Endothelial cell of umbilical vein (primary cell): ENCODE measurements around the gene SSX4B. TPM values are rescaled to one million over a fixed set of nuclear protein-coding genes. Genes with fewer than 3 reads are reported as not detected.
"Not testable (repeated sequence)": the region's sequence is repeated elsewhere in the genome, so short reads cannot be mapped to it uniquely, and the experiment has no call there.

ENCODE experiments used
- BruUV-seq: library from RNA; stranded (reverse); fragments of 400-500 nt; replicated peaks from 2 replicates; lab custom pipeline; 2021; lab: Mats Ljungman, UMichigan
- CTCF ChIA-PET: fragments of 300-600, 350-600 bp; sonication (Branson Sonifier 250); formaldehyde crosslinking; loops from one replicate; lab custom pipeline; 2021; ENCODE audit warnings: antibody characterized with exemption, inconsistent platforms; lab: Charles Lee
- POLR2A ChIA-PET: fragments of 300-600, 350-600 bp; sonication (Branson Sonifier 250); formaldehyde crosslinking; loops from one replicate; lab custom pipeline; 2021; ENCODE audit warnings: antibody characterized with exemption, inconsistent platforms; lab: Charles Lee
- DNase-seq: peaks from one replicate; pipeline ENCODE4 v3.0.0-alpha.2; 2011; ENCODE audit warnings: low read depth, low spot score
- FAIRE-seq: peaks from 2 replicates; lab custom pipeline; 2011; peaks lifted over from hg19 to GRCh38; lab: Jason Lieb, UNC
- H2AFZ ChIP-seq: 2 replicates; pipeline ENCODE4 v1.6.0; 2012; ENCODE audit warnings: low read depth, low read length, control low read depth, inconsistent platforms
- H3K27ac ChIP-seq: 2 replicates; pipeline ENCODE4 v1.5.1; 2011; ENCODE audit warnings: low read depth, mild to moderate bottlenecking, control low read depth, low read length, moderate library complexity; ENCODE audit not compliant: insufficient read depth
- H3K27me3 ChIP-seq, 2 experiments: 2 replicates each; pipeline versions ENCODE4 v1.6.0 to v1.6.1; 2011; ENCODE audit warnings: low read length in 2 of 2, mixed read lengths in 1 of 2; ENCODE audit not compliant: control insufficient read depth in 2 of 2, insufficient read depth in 2 of 2
- H3K36me3 ChIP-seq, 2 experiments: 2 replicates in 1 of 2; 3 replicates in 1 of 2; pipeline ENCODE4 v1.5.1; 2011; ENCODE audit warnings: low read length in 2 of 2, mild to moderate bottlenecking in 1 of 2, moderate library complexity in 1 of 2; ENCODE audit not compliant: control insufficient read depth in 2 of 2, insufficient read depth in 2 of 2; ENCODE audit errors: extremely low read depth in 1 of 2
- H3K4me1 ChIP-seq: 3 replicates; pipeline ENCODE4 v1.5.1; 2011; ENCODE audit warnings: mild to moderate bottlenecking, low read length; ENCODE audit not compliant: control insufficient read depth, insufficient read depth; ENCODE audit errors: extremely low read depth
- H3K4me2 ChIP-seq: 2 replicates; pipeline ENCODE4 v1.6.1; 2011; ENCODE audit warnings: low read length, control low read depth, mixed read lengths; ENCODE audit not compliant: insufficient read depth
- H3K4me3 ChIP-seq, 3 experiments: fragments of 200-600 bp in 1 of 3; sonication (generic), shearing (Covaris generic) in 1 of 3; replicated peaks in 1 of 3; 2 replicates each; pipeline ENCODE4 v1.5.1; 2011 to 2016; ENCODE audit warnings: control low read depth in 3 of 3, low read length in 3 of 3, mild to moderate bottlenecking in 2 of 3, inconsistent platforms in 1 of 3, low read depth in 1 of 3, moderate library complexity in 1 of 3; ENCODE audit not compliant: insufficient read depth in 1 of 3
- H3K79me2 ChIP-seq: 2 replicates; pipeline ENCODE4 v1.6.0; 2012; ENCODE audit warnings: low read length, inconsistent platforms; ENCODE audit not compliant: control insufficient read depth, insufficient read depth
- H3K9ac ChIP-seq: replicated peaks from 2 replicates; pipeline ENCODE3; 2011; ENCODE audit warnings: low read length, control low read depth; ENCODE audit not compliant: insufficient read depth; ENCODE audit errors: extremely low read depth
- H3K9me1 ChIP-seq: replicated peaks from 3 replicates; pipeline ENCODE4 v1.6.0; 2011; ENCODE audit warnings: mild to moderate bottlenecking, low read length; ENCODE audit not compliant: control insufficient read depth, insufficient read depth; ENCODE audit errors: extremely low read depth
- H3K9me3 ChIP-seq: replicated peaks from 2 replicates; pipeline ENCODE4 v1.5.1; 2012; ENCODE audit warnings: low read length, inconsistent platforms; ENCODE audit not compliant: control insufficient read depth, insufficient read depth
- H4K20me1 ChIP-seq: replicated peaks from 2 replicates; pipeline ENCODE3; 2011; ENCODE audit warnings: mild to moderate bottlenecking, low read length; ENCODE audit not compliant: control insufficient read depth, insufficient read depth; ENCODE audit errors: extremely low read depth
- dilution Hi-C: fragments of 300-500 bp; cut with MboI; formaldehyde crosslinking; loops from one replicate; pipeline ENCODE4 v1.15.0; 2019; ENCODE audit warnings: low sequenced_read_pairs; ENCODE audit not compliant: extremely low pct_ligation_motif_present
- intact Hi-C: fragments of 100-400 bp; cut with micrococcal nuclease; formaldehyde crosslinking; loops from one replicate; pipeline ENCODE4 v1.10.0; 2022
- polyA plus RNA-seq, 4 experiments: library from polyadenylated mRNA; depleted of rRNA in 3 of 4; stranded (reverse) in 3 of 4; unstranded in 1 of 4; fragments of >200 nt; gene quantifications; 2 replicates each; pipeline versions ENCODE4 v1.2.1 to v1.2.3, GENCODE V29; 2011 to 2012; ENCODE audit warnings: missing spikeins in 1 of 4
- total RNA-seq: library from RNA; stranded (reverse); gene quantifications from 2 replicates; pipeline ENCODE4 v1.2.3, GENCODE V29; 2021

SSX4B gene
- total and polyA plus RNA-seq, 2 donors (not counting 3 experiments of a cell fraction or from before 2014, with no cell fraction given) = not detected

- H3K79me2 ChIP-seq, H3K27ac ChIP-seq, POLR2A ChIA-PET, CTCF ChIA-PET, BruUV-seq, H3K36me3 ChIP-seq, H3K9ac ChIP-seq, intact Hi-C loops, DNase-seq, H3K9me3 ChIP-seq, H3K9me1 ChIP-seq, H2AFZ ChIP-seq, H3K4me1 ChIP-seq, dilution Hi-C loops, H3K4me3 ChIP-seq, FAIRE-seq, H3K4me2 ChIP-seq, H4K20me1 ChIP-seq, H3K27me3 ChIP-seq: not testable (repeated sequence)
These were observed 18.4 kb upstream of the SSX4B start for GRCh38 chrX:48430166-48430565.

DNA sequence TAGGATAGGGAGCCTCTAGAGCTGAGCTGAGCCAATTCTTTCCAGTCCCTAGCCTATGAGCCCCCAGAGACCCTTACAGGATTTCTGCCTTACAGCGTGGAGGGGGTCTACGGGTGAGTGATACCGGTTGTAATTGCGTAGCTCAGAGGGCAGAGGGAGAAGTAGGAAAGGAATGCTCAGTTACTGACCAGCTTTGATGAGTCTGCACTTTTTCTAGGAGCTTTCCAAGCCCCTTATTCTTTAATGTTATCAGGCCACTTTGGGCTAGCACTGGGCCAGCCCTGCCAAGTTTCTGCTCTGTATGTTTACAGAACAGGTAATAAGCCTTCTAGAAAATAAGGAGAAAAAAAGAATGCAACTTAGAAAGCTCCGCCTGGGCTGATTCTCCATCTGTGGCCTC is 17.8 kb upstream of the SSX4B start:
- H3K4me2 ChIP-seq, FAIRE-seq, H3K27ac ChIP-seq, POLR2A ChIA-PET, H3K4me1 ChIP-seq, H4K20me1 ChIP-seq, H3K79me2 ChIP-seq, dilution Hi-C loops, H3K9ac ChIP-seq, intact Hi-C loops, H3K36me3 ChIP-seq, H3K9me3 ChIP-seq, H3K4me3 ChIP-seq, CTCF ChIA-PET, H2AFZ ChIP-seq, BruUV-seq, H3K27me3 ChIP-seq, H3K9me1 ChIP-seq, DNase-seq: not testable (repeated sequence)

DNA sequence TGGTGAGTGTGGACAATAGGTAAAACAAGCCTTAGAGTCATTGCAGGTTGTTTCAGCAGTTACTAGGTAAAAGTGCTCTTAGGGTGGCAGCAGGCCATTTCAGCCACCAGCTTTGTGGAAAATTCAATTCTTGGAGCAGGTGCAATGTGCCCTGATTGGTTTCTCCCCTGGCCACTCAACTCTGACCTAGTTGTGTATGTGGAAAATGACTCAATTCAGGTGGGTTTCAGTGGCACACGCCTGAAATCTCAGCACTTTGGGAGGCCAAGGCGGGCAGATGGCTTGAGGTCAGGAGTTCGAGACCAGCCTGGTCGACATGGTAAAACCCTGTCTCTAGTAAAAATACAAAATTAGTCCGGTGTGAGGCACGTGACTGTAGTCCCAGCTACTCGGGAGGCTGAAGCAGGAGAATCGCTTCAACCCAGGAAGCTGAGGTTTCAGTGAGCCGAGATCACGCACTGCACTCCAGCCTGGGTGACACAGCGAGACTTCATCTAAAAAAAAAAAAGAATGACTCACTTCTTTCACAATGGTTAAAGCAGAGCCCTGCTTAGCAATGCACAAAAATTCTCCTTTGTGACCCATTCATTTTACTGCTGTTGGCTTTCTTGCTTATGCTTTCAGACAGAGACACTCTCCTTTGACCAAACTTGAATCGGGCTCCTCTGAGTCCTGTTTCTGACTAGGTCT is 15.4 kb upstream of the SSX4B start:
- H3K9ac ChIP-seq, H3K4me1 ChIP-seq, H3K27ac ChIP-seq, H2AFZ ChIP-seq, POLR2A ChIA-PET, intact Hi-C loops, H4K20me1 ChIP-seq, DNase-seq, H3K79me2 ChIP-seq, FAIRE-seq, H3K9me1 ChIP-seq, BruUV-seq, H3K36me3 ChIP-seq, CTCF ChIA-PET, H3K9me3 ChIP-seq, H3K27me3 ChIP-seq, H3K4me3 ChIP-seq, dilution Hi-C loops, H3K4me2 ChIP-seq: not testable (repeated sequence)

GRCh38 chrX:48397825-48398224 is 13.9 kb downstream of the SSX4B start:
- intact Hi-C loops, H3K36me3 ChIP-seq, H3K4me2 ChIP-seq, CTCF ChIA-PET, H4K20me1 ChIP-seq, H3K4me1 ChIP-seq, H2AFZ ChIP-seq, H3K79me2 ChIP-seq, H3K9me3 ChIP-seq, POLR2A ChIA-PET, H3K9me1 ChIP-seq, FAIRE-seq, dilution Hi-C loops, BruUV-seq, H3K4me3 ChIP-seq, H3K27me3 ChIP-seq, H3K27ac ChIP-seq, H3K9ac ChIP-seq: not testable (repeated sequence)
- peak; percentile 0 for DNase-seq
